Measurements from ENCODE around the gene ECHS1.

DNA sequence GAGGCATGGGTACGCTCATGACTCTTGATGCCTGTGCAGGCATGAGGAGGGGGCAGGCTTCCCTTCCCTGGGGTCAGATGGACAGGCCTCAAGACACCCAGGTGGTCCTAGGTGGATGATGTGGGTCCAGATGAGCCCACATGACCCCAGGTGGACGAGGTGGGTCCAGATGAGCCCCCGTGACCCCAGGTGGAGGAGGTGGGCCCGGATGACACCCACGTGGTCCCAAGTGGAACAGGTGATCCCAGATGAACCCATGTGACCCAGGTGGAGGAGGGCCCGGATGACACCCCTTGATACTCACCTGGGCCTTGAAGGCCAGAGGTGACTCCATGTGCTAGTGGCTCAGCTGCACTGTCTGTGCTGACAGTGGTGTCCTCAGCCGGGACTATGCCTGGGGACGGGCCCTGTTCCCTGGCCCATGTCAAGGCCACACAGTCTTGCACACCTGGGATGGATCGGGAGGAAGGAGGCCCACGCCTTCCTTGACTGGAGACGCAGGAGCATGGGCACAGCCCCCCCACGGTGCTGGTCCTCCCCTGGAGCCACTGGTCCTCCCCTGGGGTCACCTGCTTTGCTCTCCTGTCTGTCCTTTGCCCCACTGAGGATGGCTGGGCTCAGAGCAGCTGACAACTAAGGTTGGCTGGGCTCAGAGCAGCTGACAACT lies 22.7 kb downstream of the ECHS1 start:
- TF ChIP-seq MYC (IDR thresholded peaks at IDR 0.05; ENCODE audit: borderline replicate concordance, low read length) (no peak), BHLHE40 (IDR thresholded peaks at IDR 0.05; ENCODE audit: low read depth, low read length) (no peak), JUNB (IDR thresholded peaks at IDR 0.05) (no peak)
- TF ChIP-seq, protein P1, sequence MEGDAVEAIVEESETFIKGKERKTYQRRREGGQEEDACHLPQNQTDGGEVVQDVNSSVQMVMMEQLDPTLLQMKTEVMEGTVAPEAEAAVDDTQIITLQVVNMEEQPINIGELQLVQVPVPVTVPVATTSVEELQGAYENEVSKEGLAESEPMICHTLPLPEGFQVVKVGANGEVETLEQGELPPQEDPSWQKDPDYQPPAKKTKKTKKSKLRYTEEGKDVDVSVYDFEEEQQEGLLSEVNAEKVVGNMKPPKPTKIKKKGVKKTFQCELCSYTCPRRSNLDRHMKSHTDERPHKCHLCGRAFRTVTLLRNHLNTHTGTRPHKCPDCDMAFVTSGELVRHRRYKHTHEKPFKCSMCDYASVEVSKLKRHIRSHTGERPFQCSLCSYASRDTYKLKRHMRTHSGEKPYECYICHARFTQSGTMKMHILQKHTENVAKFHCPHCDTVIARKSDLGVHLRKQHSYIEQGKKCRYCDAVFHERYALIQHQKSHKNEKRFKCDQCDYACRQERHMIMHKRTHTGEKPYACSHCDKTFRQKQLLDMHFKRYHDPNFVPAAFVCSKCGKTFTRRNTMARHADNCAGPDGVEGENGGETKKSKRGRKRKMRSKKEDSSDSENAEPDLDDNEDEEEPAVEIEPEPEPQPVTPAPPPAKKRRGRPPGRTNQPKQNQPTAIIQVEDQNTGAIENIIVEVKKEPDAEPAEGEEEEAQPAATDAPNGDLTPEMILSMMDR (IDR thresholded peaks at IDR 0.05) = no peak
- TF ChIP-seq, protein P2, sequence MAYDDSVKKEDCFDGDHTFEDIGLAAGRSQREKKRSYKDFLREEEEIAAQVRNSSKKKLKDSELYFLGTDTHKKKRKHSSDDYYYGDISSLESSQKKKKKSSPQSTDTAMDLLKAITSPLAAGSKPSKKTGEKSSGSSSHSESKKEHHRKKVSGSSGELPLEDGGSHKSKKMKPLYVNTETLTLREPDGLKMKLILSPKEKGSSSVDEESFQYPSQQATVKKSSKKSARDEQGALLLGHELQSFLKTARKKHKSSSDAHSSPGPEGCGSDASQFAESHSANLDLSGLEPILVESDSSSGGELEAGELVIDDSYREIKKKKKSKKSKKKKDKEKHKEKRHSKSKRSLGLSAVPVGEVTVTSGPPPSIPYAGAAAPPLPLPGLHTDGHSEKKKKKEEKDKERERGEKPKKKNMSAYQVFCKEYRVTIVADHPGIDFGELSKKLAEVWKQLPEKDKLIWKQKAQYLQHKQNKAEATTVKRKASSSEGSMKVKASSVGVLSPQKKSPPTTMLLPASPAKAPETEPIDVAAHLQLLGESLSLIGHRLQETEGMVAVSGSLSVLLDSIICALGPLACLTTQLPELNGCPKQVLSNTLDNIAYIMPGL (CRISPR knock-in tag; IDR thresholded peaks at IDR 0.05; ENCODE audit: borderline replicate concordance) = no peak
- TF ChIP-seq, protein P3, sequence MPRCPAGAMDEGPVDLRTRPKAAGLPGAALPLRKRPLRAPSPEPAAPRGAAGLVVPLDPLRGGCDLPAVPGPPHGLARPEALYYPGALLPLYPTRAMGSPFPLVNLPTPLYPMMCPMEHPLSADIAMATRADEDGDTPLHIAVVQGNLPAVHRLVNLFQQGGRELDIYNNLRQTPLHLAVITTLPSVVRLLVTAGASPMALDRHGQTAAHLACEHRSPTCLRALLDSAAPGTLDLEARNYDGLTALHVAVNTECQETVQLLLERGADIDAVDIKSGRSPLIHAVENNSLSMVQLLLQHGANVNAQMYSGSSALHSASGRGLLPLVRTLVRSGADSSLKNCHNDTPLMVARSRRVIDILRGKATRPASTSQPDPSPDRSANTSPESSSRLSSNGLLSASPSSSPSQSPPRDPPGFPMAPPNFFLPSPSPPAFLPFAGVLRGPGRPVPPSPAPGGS (IDR thresholded peaks at IDR 0.05) = no peak
